Measurements from ENCODE around the gene MICAL3. TPM values are rescaled to one million over a fixed set of nuclear protein-coding genes. Genes with fewer than 3 reads are reported as not detected.

MICAL3 gene
- total RNA-seq, 4 donors from 2014 or later, result 24.3 to 29.7 (median 28.2) TPM

DNA sequence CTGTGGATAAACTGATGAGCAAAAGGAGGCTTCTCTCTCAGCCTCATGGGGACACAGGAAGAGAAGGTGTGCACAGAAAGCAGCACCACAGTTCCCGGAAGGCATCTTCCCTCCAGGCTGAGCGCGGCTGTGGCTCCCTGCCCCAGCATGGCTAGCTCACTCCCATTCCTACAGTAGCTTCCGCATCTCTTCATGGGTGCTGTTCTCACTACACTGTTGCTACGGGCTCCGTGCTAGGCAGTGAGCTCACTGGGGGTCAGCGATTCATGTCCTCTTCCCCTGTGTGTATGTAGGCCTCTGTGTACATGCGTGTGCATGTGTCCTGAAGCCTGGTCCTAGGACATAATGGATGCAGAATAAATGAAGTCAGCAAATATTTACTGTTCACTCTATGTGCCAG is 64.3 kb downstream of the MICAL3 start:
- intact Hi-C loops (cut with DNase I; ENCODE audit: low total_unique reads), result no loop called here
- DNase-seq (ENCODE audit: low spot score in 2 of 2), result no peak
- WGBS, 2 donors, result 94% methylated on average over 8 of the region's 8 CpGs
- no peak overlapping the region for H3K4me3 ChIP-seq (ENCODE audit: low read depth, poor library complexity, severe bottlenecking)
- no peak for TF ChIP-seq POLR2A (IDR thresholded peaks at IDR 0.05)
- TF ChIP-seq, protein P1, sequence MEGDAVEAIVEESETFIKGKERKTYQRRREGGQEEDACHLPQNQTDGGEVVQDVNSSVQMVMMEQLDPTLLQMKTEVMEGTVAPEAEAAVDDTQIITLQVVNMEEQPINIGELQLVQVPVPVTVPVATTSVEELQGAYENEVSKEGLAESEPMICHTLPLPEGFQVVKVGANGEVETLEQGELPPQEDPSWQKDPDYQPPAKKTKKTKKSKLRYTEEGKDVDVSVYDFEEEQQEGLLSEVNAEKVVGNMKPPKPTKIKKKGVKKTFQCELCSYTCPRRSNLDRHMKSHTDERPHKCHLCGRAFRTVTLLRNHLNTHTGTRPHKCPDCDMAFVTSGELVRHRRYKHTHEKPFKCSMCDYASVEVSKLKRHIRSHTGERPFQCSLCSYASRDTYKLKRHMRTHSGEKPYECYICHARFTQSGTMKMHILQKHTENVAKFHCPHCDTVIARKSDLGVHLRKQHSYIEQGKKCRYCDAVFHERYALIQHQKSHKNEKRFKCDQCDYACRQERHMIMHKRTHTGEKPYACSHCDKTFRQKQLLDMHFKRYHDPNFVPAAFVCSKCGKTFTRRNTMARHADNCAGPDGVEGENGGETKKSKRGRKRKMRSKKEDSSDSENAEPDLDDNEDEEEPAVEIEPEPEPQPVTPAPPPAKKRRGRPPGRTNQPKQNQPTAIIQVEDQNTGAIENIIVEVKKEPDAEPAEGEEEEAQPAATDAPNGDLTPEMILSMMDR (IDR thresholded peaks at IDR 0.05), result no peak

DNA sequence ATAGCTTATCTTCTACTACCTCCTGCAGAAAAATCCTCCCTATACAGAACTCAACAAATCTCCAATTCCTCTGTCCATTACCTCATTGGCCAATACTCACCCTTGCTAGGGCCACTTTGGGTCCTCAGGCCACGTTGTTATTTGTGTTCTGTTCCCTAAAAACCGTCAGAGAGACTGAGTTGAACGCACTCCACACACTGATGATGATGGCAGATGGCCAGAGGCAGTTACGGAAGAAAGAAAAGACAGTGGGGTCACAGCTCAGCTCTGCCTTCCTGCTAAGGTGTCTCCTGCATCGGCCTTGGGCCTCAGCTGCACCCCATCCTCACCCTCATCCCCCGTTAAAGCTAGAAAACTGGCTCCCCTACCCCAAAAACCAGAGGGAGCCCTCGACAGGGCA is 66.2 kb downstream of the MICAL3 start:
- no peak for TF ChIP-seq POLR2A (IDR thresholded peaks at IDR 0.05)
- intact Hi-C loops (cut with DNase I; ENCODE audit: low total_unique reads), result no loop called here
- WGBS, 2 donors, result 75 to 81% methylated on average over 7 of the region's 7 CpGs
- H3K4me3 ChIP-seq (ENCODE audit: low read depth, poor library complexity, severe bottlenecking), result no peak overlapping the region
- no peak for DNase-seq (ENCODE audit: low spot score in 2 of 2)

DNA sequence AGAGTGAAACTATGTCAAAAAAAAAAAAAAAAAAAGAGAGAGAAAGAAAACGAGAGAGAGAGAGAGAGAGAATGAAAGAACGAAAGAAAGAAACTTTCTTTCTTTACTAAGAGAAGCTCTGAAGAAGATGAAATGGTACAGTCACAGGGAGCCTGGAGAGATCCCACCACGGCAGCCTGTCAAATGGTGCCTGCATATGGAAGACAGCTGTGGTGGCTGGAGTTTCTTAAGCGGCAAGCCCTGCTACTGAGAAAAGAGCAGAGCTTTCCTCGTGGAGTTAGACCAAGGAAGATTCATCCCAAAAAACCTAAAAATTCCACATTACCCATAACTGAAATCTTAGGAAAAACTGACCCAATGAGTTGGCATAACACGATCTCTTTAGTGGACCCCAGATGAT is 66.7 kb downstream of the MICAL3 start:
- TF ChIP-seq POLR2A (IDR thresholded peaks at IDR 0.05), result no peak
- TF ChIP-seq, protein P1 (IDR thresholded peaks at IDR 0.05), result no peak
- 71 to 72% methylated on average over 6 of the region's 6 CpGs for WGBS, 2 donors
- DNase-seq (ENCODE audit: low spot score in 2 of 2), result no peak
- no peak overlapping the region for H3K4me3 ChIP-seq (ENCODE audit: low read depth, poor library complexity, severe bottlenecking)
- intact Hi-C loops (cut with DNase I; ENCODE audit: low total_unique reads), result no loop called here

DNA sequence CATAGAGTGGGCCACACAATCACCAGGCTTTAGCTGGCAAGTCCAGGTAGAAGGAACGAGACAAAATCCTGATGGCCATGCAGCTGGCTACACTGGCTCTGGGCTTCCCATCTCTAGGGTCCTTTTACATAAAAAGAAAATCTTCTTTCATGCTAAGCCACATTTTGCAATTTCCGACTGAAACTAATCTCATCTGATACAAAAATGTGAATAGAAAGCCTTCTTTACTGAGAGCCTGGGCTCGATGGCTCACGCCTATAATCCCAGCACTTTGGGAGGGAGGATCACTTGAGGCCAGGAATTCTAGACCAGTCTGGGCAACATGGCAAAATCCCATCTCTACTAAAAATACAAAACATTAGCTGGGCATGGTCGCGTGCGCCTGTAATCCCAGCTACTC is 67.2 kb downstream of the MICAL3 start:
- WGBS, 2 donors, result 78 to 81% methylated on average over 7 of the region's 7 CpGs
- H3K4me3 ChIP-seq (ENCODE audit: low read depth, poor library complexity, severe bottlenecking), result no peak overlapping the region
- DNase-seq (ENCODE audit: low spot score in 2 of 2), result no peak
- intact Hi-C loops (cut with DNase I; ENCODE audit: low total_unique reads), result no loop called here
- no peak for TF ChIP-seq POLR2A (IDR thresholded peaks at IDR 0.05)
- TF ChIP-seq, protein P1 (IDR thresholded peaks at IDR 0.05), result no peak

DNA sequence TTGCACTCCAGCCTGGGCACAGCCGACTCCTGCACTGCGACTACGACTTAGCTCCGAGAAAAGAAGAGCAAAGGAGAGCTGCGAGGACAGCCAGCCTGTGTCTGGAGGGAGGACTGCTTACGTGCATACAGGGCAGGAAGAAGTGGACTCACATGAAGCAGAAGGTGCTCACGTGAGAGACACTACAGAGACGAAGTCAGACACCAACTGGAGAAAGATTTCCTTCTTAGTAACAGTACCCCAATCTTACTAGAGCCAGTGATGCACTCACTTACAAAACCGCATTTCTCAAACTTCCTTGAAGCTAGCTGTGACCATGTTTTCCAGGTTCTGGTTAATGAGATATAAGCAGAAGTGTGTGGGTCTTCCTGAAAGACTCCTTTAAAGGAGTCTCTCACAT is 67.7 kb downstream of the MICAL3 start:
- no peak overlapping the region for H3K4me3 ChIP-seq (ENCODE audit: low read depth, poor library complexity, severe bottlenecking)
- 90 to 94% methylated on average over 9 of the region's 9 CpGs for WGBS, 2 donors
- TF ChIP-seq, protein P1 (IDR thresholded peaks at IDR 0.05), result no peak
- TF ChIP-seq POLR2A (IDR thresholded peaks at IDR 0.05), result no peak
- DNase-seq (ENCODE audit: low spot score in 2 of 2), result no peak
- intact Hi-C loops (cut with DNase I; ENCODE audit: low total_unique reads), result no loop called here

DNA sequence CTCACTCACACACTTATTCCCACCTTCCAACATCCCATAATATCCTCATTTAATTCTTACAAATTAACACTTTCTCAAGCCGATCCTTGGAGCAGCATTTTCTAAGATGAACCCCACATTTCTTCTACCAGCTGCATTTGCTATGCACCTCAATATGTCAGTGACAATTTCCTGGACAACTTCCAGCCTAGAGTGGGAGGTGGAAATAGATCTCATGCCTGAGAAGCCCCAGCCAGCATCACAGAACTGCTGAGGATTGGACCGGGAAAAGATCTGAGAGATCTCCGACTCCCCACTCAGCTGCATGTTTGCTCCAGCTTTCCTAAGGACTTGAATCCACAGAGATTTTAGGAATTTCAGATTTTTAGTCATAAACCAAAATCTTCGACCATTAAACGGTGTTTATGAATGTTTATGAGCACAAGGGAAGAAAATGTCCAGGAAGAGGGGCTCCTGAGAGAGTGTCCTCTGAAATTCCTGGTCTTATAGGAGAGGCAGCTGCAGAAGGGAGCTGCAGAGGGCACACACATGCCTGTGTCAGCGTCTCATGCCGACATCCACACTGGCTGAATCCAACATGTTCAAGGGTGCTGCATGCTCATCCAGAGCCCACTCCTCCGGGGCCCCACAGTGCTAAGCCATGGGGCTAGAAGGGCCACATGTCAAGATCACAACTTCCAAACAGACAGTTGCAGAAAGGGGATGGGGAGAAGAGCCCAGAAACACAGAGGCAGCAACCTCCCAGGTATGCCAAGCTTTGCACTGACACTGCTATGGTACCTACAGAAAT is 68.6 kb downstream of the MICAL3 start:
- WGBS, 2 donors, result 83 to 86% methylated on average over 8 of the region's 8 CpGs
- TF ChIP-seq, protein P1 (IDR thresholded peaks at IDR 0.05), result no peak
- no peak for TF ChIP-seq POLR2A (IDR thresholded peaks at IDR 0.05)
- DNase-seq (ENCODE audit: low spot score in 2 of 2), result peak in 1 of 2 donors; percentile 72
- no peak overlapping the region for H3K4me3 ChIP-seq (ENCODE audit: low read depth, poor library complexity, severe bottlenecking)
- intact Hi-C loops (cut with DNase I; ENCODE audit: low total_unique reads), result no loop called here
